HEK293 (cell line): ENCODE data around the gene USP37.

ENCODE experiments used
- ZNF16 ChIP-seq: fragments of 450-650 bp; formaldehyde crosslinking; IDR thresholded peaks from 2 replicates; pipeline ENCODE4 v1.5.1; 2016; ENCODE audit warnings: low read depth, missing biosample characterization, missing genetic modification characterization
- TF ChIP-seq, protein P1 (sequence below): fragments of 450-650 bp; formaldehyde crosslinking; IDR thresholded peaks from 2 replicates; pipeline ENCODE4 v1.5.1; 2016; ENCODE audit warnings: missing biosample characterization, missing genetic modification characterization
- TF ChIP-seq, protein P2 (sequence below): fragments of 450-650 bp; formaldehyde crosslinking; IDR thresholded peaks from 2 replicates; pipeline ENCODE4 v1.5.1; 2016; ENCODE audit warnings: missing biosample characterization, missing genetic modification characterization, low read depth

DNA sequence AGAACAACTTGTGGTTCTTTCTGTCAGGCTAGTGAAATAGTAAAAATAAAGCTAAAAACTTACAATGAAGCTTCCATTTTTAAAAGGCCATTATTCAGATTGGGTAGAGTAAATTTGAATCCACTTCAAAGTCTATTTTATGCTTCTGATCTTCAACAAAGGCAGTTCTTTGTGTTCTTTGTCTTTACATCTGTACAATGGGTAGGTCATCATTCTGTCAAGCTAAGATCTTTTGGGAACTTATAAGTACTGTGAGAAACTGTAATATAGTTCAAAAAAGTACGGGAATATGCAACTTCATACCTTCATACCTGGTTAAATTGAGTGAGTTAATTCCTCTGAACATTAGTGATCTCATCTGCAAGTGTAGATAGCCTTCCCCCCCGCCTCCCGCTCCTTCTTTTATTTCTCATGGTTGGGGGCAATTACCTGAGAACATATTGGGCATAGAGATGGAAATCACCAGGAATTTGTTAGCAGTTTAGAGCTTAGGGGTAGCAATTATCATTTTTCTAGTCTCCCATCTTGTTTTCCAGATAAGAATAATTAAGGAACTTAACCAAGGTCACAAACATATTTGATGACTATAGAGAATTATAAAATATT lies 10.2 kb upstream of the USP37 start:
- no peak for TF ChIP-seq ZNF16 (tag by site-specific recombination)
- TF ChIP-seq, protein P1, sequence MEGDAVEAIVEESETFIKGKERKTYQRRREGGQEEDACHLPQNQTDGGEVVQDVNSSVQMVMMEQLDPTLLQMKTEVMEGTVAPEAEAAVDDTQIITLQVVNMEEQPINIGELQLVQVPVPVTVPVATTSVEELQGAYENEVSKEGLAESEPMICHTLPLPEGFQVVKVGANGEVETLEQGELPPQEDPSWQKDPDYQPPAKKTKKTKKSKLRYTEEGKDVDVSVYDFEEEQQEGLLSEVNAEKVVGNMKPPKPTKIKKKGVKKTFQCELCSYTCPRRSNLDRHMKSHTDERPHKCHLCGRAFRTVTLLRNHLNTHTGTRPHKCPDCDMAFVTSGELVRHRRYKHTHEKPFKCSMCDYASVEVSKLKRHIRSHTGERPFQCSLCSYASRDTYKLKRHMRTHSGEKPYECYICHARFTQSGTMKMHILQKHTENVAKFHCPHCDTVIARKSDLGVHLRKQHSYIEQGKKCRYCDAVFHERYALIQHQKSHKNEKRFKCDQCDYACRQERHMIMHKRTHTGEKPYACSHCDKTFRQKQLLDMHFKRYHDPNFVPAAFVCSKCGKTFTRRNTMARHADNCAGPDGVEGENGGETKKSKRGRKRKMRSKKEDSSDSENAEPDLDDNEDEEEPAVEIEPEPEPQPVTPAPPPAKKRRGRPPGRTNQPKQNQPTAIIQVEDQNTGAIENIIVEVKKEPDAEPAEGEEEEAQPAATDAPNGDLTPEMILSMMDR (tag by site-specific recombination): no peak
- TF ChIP-seq, protein P2, sequence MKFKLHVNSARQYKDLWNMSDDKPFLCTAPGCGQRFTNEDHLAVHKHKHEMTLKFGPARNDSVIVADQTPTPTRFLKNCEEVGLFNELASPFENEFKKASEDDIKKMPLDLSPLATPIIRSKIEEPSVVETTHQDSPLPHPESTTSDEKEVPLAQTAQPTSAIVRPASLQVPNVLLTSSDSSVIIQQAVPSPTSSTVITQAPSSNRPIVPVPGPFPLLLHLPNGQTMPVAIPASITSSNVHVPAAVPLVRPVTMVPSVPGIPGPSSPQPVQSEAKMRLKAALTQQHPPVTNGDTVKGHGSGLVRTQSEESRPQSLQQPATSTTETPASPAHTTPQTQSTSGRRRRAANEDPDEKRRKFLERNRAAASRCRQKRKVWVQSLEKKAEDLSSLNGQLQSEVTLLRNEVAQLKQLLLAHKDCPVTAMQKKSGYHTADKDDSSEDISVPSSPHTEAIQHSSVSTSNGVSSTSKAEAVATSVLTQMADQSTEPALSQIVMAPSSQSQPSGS (tag by site-specific recombination): no peak
